Common myeloid progenitor, CD34-positive (primary cell): ENCODE data around the gene ALMS1.

Experiments used
- CTCF ChIA-PET: fragments of 350-600 bp; sonication (Branson Sonifier 250); formaldehyde crosslinking; loops from one replicate; lab custom pipeline; 2021; ENCODE audit warnings: antibody characterized with exemption; lab: Charles Lee
- POLR2A ChIA-PET: fragments of 350-600 bp; sonication (Branson Sonifier 250); formaldehyde crosslinking; loops from one replicate; lab custom pipeline; 2021; ENCODE audit warnings: antibody characterized with exemption; lab: Charles Lee
- DNase-seq, 3 donors: peaks; one replicate each; pipeline versions ENCODE4 v3.0.0 to v3.0.0-alpha.2; 2013
- H3K27ac ChIP-seq, 2 experiments: 1 replicate in 1 of 2; 2 replicates in 1 of 2; pipeline ENCODE4 v1.7.0; 2013; ENCODE audit warnings: inconsistent platforms in 2 of 2, low read length in 2 of 2, mild to moderate bottlenecking in 2 of 2, low read depth in 1 of 2, moderate library complexity in 1 of 2; ENCODE audit not compliant: severe bottlenecking in 2 of 2, insufficient read depth in 1 of 2, poor library complexity in 1 of 2
- H3K27me3 ChIP-seq, 5 experiments: replicated peaks in 2 of 5; 1 replicate in 3 of 5; 2 replicates in 2 of 5; pipeline versions ENCODE4 v1.6.1 to v1.7.0; 2013; ENCODE audit warnings: low read length in 4 of 5, mild to moderate bottlenecking in 2 of 5, moderate library complexity in 2 of 5, inconsistent platforms in 1 of 5; ENCODE audit not compliant: insufficient read depth in 5 of 5, control insufficient read depth in 4 of 5
- H3K36me3 ChIP-seq, 4 experiments: 1 replicate in 2 of 4; 2 replicates in 2 of 4; pipeline versions ENCODE4 v1.6.1 to v1.7.0; 2013; ENCODE audit warnings: low read length in 3 of 4, control low read depth in 1 of 4, mild to moderate bottlenecking in 1 of 4; ENCODE audit not compliant: control insufficient read depth in 4 of 4, insufficient read depth in 4 of 4
- H3K4me1 ChIP-seq, 4 experiments: 1 replicate in 3 of 4; 2 replicates in 1 of 4; pipeline versions ENCODE4 v1.6.1 to v1.7.1; 2013; ENCODE audit warnings: low read length in 3 of 4, mild to moderate bottlenecking in 3 of 4, control low read depth in 1 of 4, inconsistent platforms in 1 of 4, moderate library complexity in 1 of 4; ENCODE audit not compliant: control insufficient read depth in 4 of 4, insufficient read depth in 4 of 4; ENCODE audit errors: control extremely low read depth in 1 of 4
- H3K4me3 ChIP-seq, 7 experiments: 1 replicate in 4 of 7; 2 replicates in 3 of 7; pipeline versions ENCODE4 v1.5.1 to v1.7.0; 2013; ENCODE audit warnings: mild to moderate bottlenecking in 7 of 7, low read length in 6 of 7, moderate library complexity in 6 of 7, inconsistent platforms in 2 of 7, low read depth in 2 of 7, control low read depth in 1 of 7; ENCODE audit not compliant: insufficient read depth in 4 of 7, control insufficient read depth in 1 of 7; ENCODE audit errors: extremely low read depth in 1 of 7
- H3K9me3 ChIP-seq, 5 experiments: 1 replicate in 4 of 5; 2 replicates in 1 of 5; pipeline versions ENCODE4 v1.6.1 to v1.7.1; 2013; ENCODE audit warnings: low read length in 4 of 5, mild to moderate bottlenecking in 2 of 5, inconsistent platforms in 1 of 5, low read depth in 1 of 5, moderate library complexity in 1 of 5; ENCODE audit not compliant: control insufficient read depth in 4 of 5, insufficient read depth in 2 of 5; ENCODE audit errors: control extremely low read depth in 1 of 5
- WGBS: methylation state at CpG from one replicate; pipeline ENCODE4 v1.1.5; 2013; ENCODE audit not compliant: insufficient coverage; 5-methylcytosine and 5-hydroxymethylcytosine counted together

The ALMS1 gene

DNA sequence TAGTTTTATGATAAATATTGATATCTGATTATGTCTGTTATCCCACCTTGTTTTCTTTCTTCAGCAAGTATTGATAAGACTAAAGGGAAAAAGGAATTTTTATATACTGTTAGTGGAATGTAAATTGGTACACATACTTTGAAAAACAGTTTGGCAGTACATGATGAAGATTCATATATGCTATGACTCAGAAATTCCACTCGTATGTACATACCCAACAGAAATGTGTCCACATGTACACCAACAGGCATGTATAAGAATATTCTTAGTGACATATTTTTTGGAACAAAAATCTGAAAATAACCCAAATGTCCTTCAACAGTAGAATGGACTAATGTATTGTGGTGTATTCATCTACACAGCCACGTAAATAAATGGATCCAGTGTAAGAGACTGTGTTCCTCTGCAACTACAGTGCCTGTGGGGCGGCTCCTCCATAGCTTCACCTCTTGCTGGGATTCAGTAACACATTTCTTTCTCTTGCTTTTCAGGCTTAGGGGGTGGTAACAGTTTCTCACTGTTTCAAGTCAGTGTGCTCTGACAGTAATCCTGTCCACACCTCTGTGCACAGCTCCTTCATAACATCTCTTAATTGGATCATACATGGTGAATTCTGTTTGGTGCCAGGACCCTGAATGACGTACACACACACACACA, 35.5 kb upstream of the ALMS1 start:
- 60% methylated on average over 1 of the region's 4 CpGs for WGBS
- POLR2A ChIA-PET, result no interaction called here
- DNase-seq, result no peak
- H3K4me1 ChIP-seq, result no peaks in the 10 kb centered on the region
- H3K36me3 ChIP-seq, result no peaks in the 10 kb centered on the region
- H3K9me3 ChIP-seq, result no peaks in the 10 kb centered on the region
- CTCF ChIA-PET, result no interaction called here
- H3K4me3 ChIP-seq, result no peak overlapping the region
- H3K27me3 ChIP-seq, result peaks cover 0 to 17% (median 0%) of the 10 kb centered on the region in 5 experiments
- H3K27ac ChIP-seq, result no peak overlapping the region

DNA sequence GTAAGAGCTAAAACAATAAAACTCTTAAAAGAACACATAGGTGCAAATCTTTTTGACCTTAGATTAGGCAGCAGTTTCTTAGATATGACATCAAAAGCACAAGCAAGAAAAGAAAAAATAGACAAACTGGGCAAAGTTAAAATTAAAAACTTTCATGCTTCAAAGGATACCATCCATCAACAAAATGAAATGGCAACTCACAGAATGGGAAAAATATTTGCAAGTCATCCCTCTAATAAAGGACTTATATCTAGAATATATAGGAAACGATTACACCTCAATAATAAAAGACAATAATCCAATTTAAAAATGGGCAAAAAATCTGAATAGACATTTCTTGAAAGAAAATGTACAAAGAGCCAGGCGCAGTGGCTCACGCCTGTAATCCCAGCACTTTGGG, 29.5 kb upstream of the ALMS1 start:
- 100% methylated on average over 2 of the region's 3 CpGs for WGBS
- DNase-seq, result no peak
- CTCF ChIA-PET, result no interaction called here
- Histone ChIP-seq H3K9me3 (no peaks in the 10 kb centered on the region), H3K27ac (no peak overlapping the region), H3K4me3 (no peak overlapping the region), H3K27me3 (no peaks in the 10 kb centered on the region), H3K36me3 (no peaks in the 10 kb centered on the region), H3K4me1 (no peaks in the 10 kb centered on the region)
- POLR2A ChIA-PET, result no interaction called here

DNA sequence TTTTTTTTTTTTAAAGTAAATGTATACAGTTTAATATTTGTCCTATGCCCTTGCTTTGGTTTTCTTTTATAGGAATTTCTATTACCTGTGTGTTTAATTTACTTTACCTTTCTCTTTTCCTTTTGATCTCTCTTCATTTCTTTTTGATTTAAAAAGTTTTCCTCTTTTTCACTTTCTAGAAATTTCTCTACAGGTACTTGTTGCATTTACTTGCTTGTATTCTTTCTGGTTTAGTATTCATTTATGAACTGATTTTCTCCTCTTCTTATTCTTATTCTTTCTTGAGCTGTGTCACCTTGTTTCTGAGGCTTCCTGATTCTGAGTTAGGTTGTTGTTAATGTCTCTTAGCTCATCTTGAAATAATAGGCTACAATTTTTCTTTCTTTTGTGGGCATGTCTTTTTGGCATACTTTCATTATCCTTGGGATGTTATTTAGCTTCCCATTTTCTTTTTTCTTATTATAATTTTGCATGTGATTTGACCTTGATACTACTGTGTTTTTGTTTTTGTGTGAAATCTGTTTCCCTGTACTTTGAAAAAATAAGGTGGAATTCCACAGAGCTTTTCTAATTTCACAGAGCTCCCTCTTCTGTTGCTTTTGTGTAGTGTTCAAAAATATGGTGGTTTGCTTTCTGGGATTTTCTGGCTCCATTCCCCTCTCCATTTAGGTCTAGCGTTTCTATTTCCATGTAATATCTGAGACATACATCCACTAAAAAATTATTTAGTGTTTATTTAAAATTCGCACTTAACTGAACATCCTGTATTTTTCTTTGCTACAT, 25.5 kb upstream of the ALMS1 start:
- CTCF ChIA-PET, result interaction anchor here (0.6 to 1.3 kb wide), 2 partner anchors 22 to 69 kb away, joined by 3 to 4 read pairs; no protein-coding TSS in a partner anchor
- Histone ChIP-seq H3K27me3 (peaks cover 0 to 2% (median 0%) of the 10 kb centered on the region in 5 experiments), H3K9me3 (peaks cover 0 to 3% (median 0%) of the 10 kb centered on the region in 5 experiments), H3K4me3 (no peak overlapping the region), H3K27ac (no peak overlapping the region), H3K36me3 (no peaks in the 10 kb centered on the region), H3K4me1 (no peaks in the 10 kb centered on the region)
- no CpG with 5 or more reads among the region's 2 CpGs for WGBS
- no peak for DNase-seq
- POLR2A ChIA-PET, result interaction anchor here (0.6 kb wide), 1 partner anchor 97 kb away, joined by 8 read pairs; no protein-coding TSS in a partner anchor

DNA sequence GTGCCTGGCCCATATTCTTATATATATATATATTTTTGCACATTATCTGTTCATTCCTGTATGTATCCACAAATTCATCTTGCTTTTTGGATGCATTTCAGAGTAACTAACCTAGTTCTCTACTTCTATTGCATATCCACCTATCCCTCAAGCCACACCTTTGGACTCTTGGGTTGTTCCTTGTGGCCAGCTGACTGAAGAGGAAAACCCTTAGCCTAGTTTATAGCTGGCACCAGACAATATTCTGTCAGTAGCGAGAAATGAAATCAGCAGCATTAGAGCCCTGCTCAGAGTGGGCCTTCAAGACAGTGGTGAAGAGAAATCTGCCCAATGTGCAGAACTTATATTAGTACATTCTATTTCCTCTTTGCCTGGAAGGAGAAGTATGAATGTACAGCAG, 19.6 kb upstream of the ALMS1 start:
- no CpG with 5 or more reads among the region's 1 CpG for WGBS
- Histone ChIP-seq H3K27ac (no peak overlapping the region), H3K27me3 (peaks cover 0 to 8% (median 0%) of the 10 kb centered on the region in 5 experiments), H3K9me3 (peaks cover 0 to 7% (median 2%) of the 10 kb centered on the region in 5 experiments), H3K4me1 (no peaks in the 10 kb centered on the region), H3K4me3 (no peak overlapping the region), H3K36me3 (no peaks in the 10 kb centered on the region)
- POLR2A ChIA-PET, result no interaction called here
- no peak for DNase-seq
- CTCF ChIA-PET, result no interaction called here

DNA sequence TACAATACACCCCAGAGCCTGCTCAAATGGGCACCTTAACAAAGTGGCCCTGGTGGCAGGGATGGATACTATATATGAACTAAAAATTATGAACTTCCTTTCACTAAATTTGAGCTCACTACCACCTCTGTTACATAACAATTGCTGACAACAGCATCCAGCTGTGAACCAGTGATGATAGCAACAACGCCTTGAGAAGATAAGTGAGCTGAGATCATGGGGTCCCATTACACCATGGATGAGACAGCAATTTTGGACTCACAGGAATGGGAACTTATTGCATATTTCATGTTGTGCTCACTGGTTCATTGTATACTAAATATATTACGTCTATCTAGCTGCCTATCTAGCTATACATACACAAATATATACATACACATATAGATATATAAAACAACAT, 16.9 kb upstream of the ALMS1 start:
- ChIA-PET CTCF (no interaction called here), POLR2A (no interaction called here)
- DNase-seq, result peak in 2 of 3 donors; percentile 15 to 32
- peaks cover 0 to 7% (median 2%) of the 10 kb centered on the region in 5 experiments for H3K9me3 ChIP-seq
- no peaks in the 10 kb centered on the region for H3K4me1 ChIP-seq
- no peak overlapping the region for H3K4me3 ChIP-seq
- H3K36me3 ChIP-seq, result no peaks in the 10 kb centered on the region
- 88% methylated on average over 2 of the region's 2 CpGs for WGBS
- H3K27ac ChIP-seq, result no peak overlapping the region
- H3K27me3 ChIP-seq, result peaks cover 0 to 14% (median 4%) of the 10 kb centered on the region in 5 experiments

DNA sequence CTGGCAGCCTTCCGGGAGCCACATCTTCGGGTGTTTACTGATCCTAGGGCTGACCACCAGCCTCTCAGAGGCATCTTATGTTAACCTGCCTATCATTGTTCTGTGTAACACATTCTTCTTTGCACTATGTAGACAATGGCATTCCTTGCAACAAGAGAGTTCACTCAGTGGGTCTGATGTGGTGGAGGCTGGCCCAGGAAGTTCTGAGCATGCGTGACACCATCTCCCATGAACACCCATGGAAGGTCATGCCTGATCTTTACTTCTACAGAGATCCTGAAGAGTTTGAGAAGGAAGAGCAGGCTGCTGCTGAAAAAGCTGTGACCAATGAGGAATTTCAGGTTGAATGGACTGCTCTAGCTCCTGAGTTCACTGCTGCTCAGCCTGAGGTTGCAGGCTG, 15.3 kb upstream of the ALMS1 start:
- H3K27me3 ChIP-seq, result peaks cover 0 to 14% (median 4%) of the 10 kb centered on the region in 5 experiments
- no peaks in the 10 kb centered on the region for H3K36me3 ChIP-seq
- DNase-seq, result no peak
- H3K4me3 ChIP-seq, result no peak overlapping the region
- whole genome bisulfite sequencing, result 100% methylated on average over 2 of the region's 3 CpGs
- no peak overlapping the region for H3K27ac ChIP-seq
- H3K9me3 ChIP-seq, result peaks cover 0 to 7% (median 2%) of the 10 kb centered on the region in 5 experiments
- ChIA-PET CTCF (no interaction called here), POLR2A (no interaction called here)
- H3K4me1 ChIP-seq, result no peaks in the 10 kb centered on the region

DNA sequence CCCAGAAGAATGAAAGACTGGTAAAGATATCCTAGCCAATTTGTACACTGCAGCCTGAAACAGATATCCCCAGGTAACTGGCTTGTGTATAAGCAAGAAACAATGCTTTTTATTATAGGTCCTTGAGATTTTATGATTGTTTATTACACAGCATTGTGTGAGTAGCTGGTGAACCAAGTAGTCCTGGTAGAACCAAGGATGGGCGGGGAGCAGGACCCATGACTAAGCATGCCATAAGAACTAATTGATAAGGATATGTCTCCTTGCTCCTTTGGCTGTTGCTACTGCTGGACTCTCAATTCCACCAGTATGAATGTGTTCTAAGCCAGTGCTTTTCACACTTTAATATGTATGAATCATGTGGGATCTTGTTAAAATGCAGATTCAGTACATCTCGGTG, 12.3 kb upstream of the ALMS1 start:
- CTCF ChIA-PET, result no interaction called here
- 50% methylated on average over 1 of the region's 2 CpGs for WGBS
- H3K27ac ChIP-seq, result no peak overlapping the region
- H3K36me3 ChIP-seq, result no peaks in the 10 kb centered on the region
- no peak for DNase-seq
- H3K9me3 ChIP-seq, result peaks cover 0 to 8% (median 4%) of the 10 kb centered on the region in 5 experiments
- peaks cover 0 to 14% (median 4%) of the 10 kb centered on the region in 5 experiments for H3K27me3 ChIP-seq
- no peak overlapping the region for H3K4me3 ChIP-seq
- POLR2A ChIA-PET, result no interaction called here
- H3K4me1 ChIP-seq, result no peaks in the 10 kb centered on the region
